IMR-90 (cell line): Measurements from ENCODE around the gene ACOXL. TPM values are rescaled to one million over a fixed set of nuclear protein-coding genes. Genes with fewer than 3 reads are reported as not detected.

Experiments used
- ATAC-seq: fragments of 200-7000 bp; cut with Tn5 transposase; 2 replicates; pipeline ENCODE4 v1.9.1; 2020; ENCODE audit warnings: low read depth, mild to moderate bottlenecking, moderate library complexity
- BruUV-seq: library from RNA; stranded (reverse); fragments of 400-500 nt; replicated peaks from 2 replicates; lab custom pipeline; 2021; lab: Mats Ljungman, UMichigan
- CTCF ChIA-PET: fragments of 300-600 bp; formaldehyde crosslinking; extraction: SDS; loops from one replicate; lab custom pipeline; 2021; ENCODE audit warnings: antibody characterized with exemption; lab: Yijun Ruan, JAX
- POLR2A ChIA-PET: fragments of 300-600 bp; sonication (Branson Sonifier 250); formaldehyde crosslinking; loops from one replicate; lab custom pipeline; 2022; ENCODE audit warnings: antibody characterized with exemption; ENCODE audit not compliant: unreplicated experiment; lab: Charles Lee
- DNase-seq: peaks from one replicate; pipeline ENCODE4 v3.0.0; 2013
- H2AFZ ChIP-seq: replicated peaks from 2 replicates; pipeline ENCODE3; 2013; ENCODE audit warnings: low read length, mild to moderate bottlenecking; ENCODE audit not compliant: poor library complexity
- H2AK5ac ChIP-seq: 2 replicates; pipeline ENCODE4 v1.6.1; 2013; ENCODE audit warnings: low read depth, low read length, inconsistent platforms
- H2AK9ac ChIP-seq: replicated peaks from 2 replicates; pipeline ENCODE3; 2013; ENCODE audit warnings: mild to moderate bottlenecking, low read depth, low read length, moderate library complexity; ENCODE audit not compliant: poor library complexity
- H2BK120ac ChIP-seq: 2 replicates; pipeline ENCODE4 v1.6.1; 2013; ENCODE audit warnings: low read depth, low read length, inconsistent platforms
- H2BK15ac ChIP-seq: 3 replicates; pipeline ENCODE4 v1.6.1; 2013; ENCODE audit warnings: low read depth, low read length, inconsistent platforms
- H2BK20ac ChIP-seq: 2 replicates; pipeline ENCODE4 v1.6.1; 2013; ENCODE audit warnings: low read depth, mild to moderate bottlenecking, inconsistent platforms, low read length, moderate library complexity
- H2BK5ac ChIP-seq: 2 replicates; pipeline ENCODE4 v1.6.1; 2013; ENCODE audit warnings: mild to moderate bottlenecking, low read depth, low read length, inconsistent platforms; ENCODE audit not compliant: poor library complexity, severe bottlenecking
- H3K14ac ChIP-seq: replicated peaks from 2 replicates; pipeline ENCODE4 v1.6.1; 2013; ENCODE audit warnings: low read depth, low read length, inconsistent platforms
- H3K18ac ChIP-seq: 2 replicates; pipeline ENCODE4 v1.6.1; 2013; ENCODE audit warnings: low read depth, low read length, control low read depth
- H3K23ac ChIP-seq: 2 replicates; pipeline ENCODE4 v1.6.1; 2013; ENCODE audit warnings: low read depth, low read length, inconsistent platforms
- H3K27ac ChIP-seq: 2 replicates; pipeline ENCODE4 v1.5.1; 2013; ENCODE audit warnings: mild to moderate bottlenecking, control low read depth, low read length; ENCODE audit not compliant: insufficient read depth
- H3K27me3 ChIP-seq: 2 replicates; pipeline ENCODE4 v1.6.1; 2013; ENCODE audit warnings: low read length; ENCODE audit not compliant: control insufficient read depth, insufficient read depth
- H3K36me3 ChIP-seq: 2 replicates; pipeline ENCODE4 v1.6.1; 2013; ENCODE audit warnings: low read length, mixed read lengths; ENCODE audit not compliant: control insufficient read depth, insufficient read depth
- H3K4ac ChIP-seq: 2 replicates; pipeline ENCODE4 v1.6.1; 2013; ENCODE audit warnings: low read depth, low read length, inconsistent platforms
- H3K4me1 ChIP-seq: 2 replicates; pipeline ENCODE4 v1.6.1; 2013; ENCODE audit warnings: low read length, mixed read lengths; ENCODE audit not compliant: control insufficient read depth, insufficient read depth
- H3K4me2 ChIP-seq: 2 replicates; pipeline ENCODE4 v1.6.1; 2013; ENCODE audit warnings: low read depth, mild to moderate bottlenecking, control low read depth, low read length, moderate library complexity
- H3K4me3 ChIP-seq: 2 replicates; pipeline ENCODE4 v1.5.1; 2013; ENCODE audit warnings: low read depth, mild to moderate bottlenecking, control low read depth, low read length, moderate library complexity; ENCODE audit not compliant: insufficient read depth
- H3K56ac ChIP-seq: 2 replicates; pipeline ENCODE4 v1.6.1; 2013; ENCODE audit warnings: low read length, inconsistent platforms; ENCODE audit not compliant: insufficient read depth; ENCODE audit errors: extremely low read depth
- H3K79me1 ChIP-seq, 2 experiments: 2 replicates each; pipeline ENCODE4 v1.6.1; 2013; ENCODE audit warnings: low read length in 2 of 2, inconsistent platforms in 1 of 2, low read depth in 1 of 2
- H3K9ac ChIP-seq: 2 replicates; pipeline ENCODE4 v1.6.1; 2013; ENCODE audit warnings: low read depth, low read length, control low read depth
- H3K9me1 ChIP-seq: 2 replicates; pipeline ENCODE4 v1.6.1; 2013; ENCODE audit warnings: low read length, inconsistent platforms; ENCODE audit not compliant: insufficient read depth
- H3K9me3 ChIP-seq: 2 replicates; pipeline ENCODE4 v1.6.1; 2013; ENCODE audit warnings: low read length; ENCODE audit not compliant: control insufficient read depth, insufficient read depth
- H4K20me1 ChIP-seq: 2 replicates; pipeline ENCODE4 v1.6.1; 2013; ENCODE audit warnings: low read length, inconsistent platforms; ENCODE audit not compliant: insufficient read depth
- H4K5ac ChIP-seq: 2 replicates; pipeline ENCODE4 v1.6.1; 2013; ENCODE audit warnings: mild to moderate bottlenecking, low read depth, low read length, control low read depth
- H4K8ac ChIP-seq, 2 experiments: 2 replicates each; pipeline ENCODE4 v1.6.1; 2013; ENCODE audit warnings: low read depth in 2 of 2, low read length in 2 of 2, control low read depth in 1 of 2, inconsistent platforms in 1 of 2
- H4K91ac ChIP-seq: 2 replicates; pipeline ENCODE4 v1.6.1; 2013; ENCODE audit warnings: low read depth, low read length, inconsistent platforms; ENCODE audit not compliant: insufficient read depth
- CEBPB ChIP-seq: IDR thresholded peaks from 2 replicates; pipeline ENCODE4 v1.6.1; 2012; ENCODE audit warnings: low read depth, low read length, improper control_type of control experiment
- CHD1 ChIP-seq: IDR thresholded peaks from 2 replicates; pipeline ENCODE4 v1.6.1; 2012; ENCODE audit warnings: low read depth, low read length, improper control_type of control experiment
- FOS ChIP-seq: fragments of 150-350 bp; IDR thresholded peaks from 2 replicates; pipeline ENCODE4 v1.6.1; 2016; ENCODE audit warnings: low read depth, low read length
- MAZ ChIP-seq: IDR thresholded peaks from 2 replicates; pipeline ENCODE4 v1.6.1; 2012; ENCODE audit warnings: low read depth, mild to moderate bottlenecking, low read length, improper control_type of control experiment, moderate library complexity, borderline replicate concordance
- MXI1 ChIP-seq: IDR thresholded peaks from 2 replicates; pipeline ENCODE4 v1.6.1; 2012; ENCODE audit warnings: low read depth, mild to moderate bottlenecking, low read length, moderate library complexity, borderline replicate concordance
- RAD21 ChIP-seq: IDR thresholded peaks from 2 replicates; pipeline ENCODE4 v1.6.1; 2012; ENCODE audit warnings: low read length, improper control_type of control experiment
- RCOR1 ChIP-seq: IDR thresholded peaks from 2 replicates; pipeline ENCODE4 v1.6.1; 2012; ENCODE audit warnings: mild to moderate bottlenecking, low read length, improper control_type of control experiment; ENCODE audit not compliant: insufficient replicate concordance
- RFX5 ChIP-seq: IDR thresholded peaks from 2 replicates; pipeline ENCODE4 v1.8.0; 2012; ENCODE audit warnings: low read depth, mild to moderate bottlenecking, low read length, moderate library complexity
- SMC3 ChIP-seq: fragments of 150-350 bp; IDR thresholded peaks from 2 replicates; pipeline ENCODE4 v1.6.1; 2016; ENCODE audit warnings: low read depth, mild to moderate bottlenecking, antibody characterized with exemption, low read length, moderate library complexity
- USF2 ChIP-seq: fragments of 150-350 bp; IDR thresholded peaks from 2 replicates; pipeline ENCODE4 v1.6.1; 2017; ENCODE audit warnings: mild to moderate bottlenecking, antibody characterized with exemption, low read length, low read depth
- WGBS, 2 experiments: methylation state at CpG; one replicate each; pipeline versions ENCODE4 v1.1.5 to v1.1.7; 2013; ENCODE audit warnings: missing lambda C conversion rate in 2 of 2; ENCODE audit not compliant: insufficient read length in 1 of 2; ENCODE audit errors: extremely low coverage in 2 of 2; 5-methylcytosine and 5-hydroxymethylcytosine counted together
- dilution Hi-C: fragments of 300-500 bp; cut with HindIII; formaldehyde crosslinking; loops from one replicate; pipeline ENCODE4 v1.14.3; 2018; ENCODE audit warnings: low sequenced_read_pairs; ENCODE audit not compliant: unreplicated experiment
- in situ Hi-C: fragments of 300-500 bp; cut with MboI; formaldehyde crosslinking; loops from 3 replicates; pipeline ENCODE4 v1.14.3; 2019; ENCODE audit warnings: low sequenced_read_pairs, inconsistent platforms, mixed read lengths
- intact Hi-C: fragments of 100-400 bp; cut with micrococcal nuclease; formaldehyde crosslinking; loops from 2 replicates; pipeline ENCODE4 v1.10.0; 2022
- polyA plus RNA-seq, 3 experiments: library from polyadenylated mRNA; depleted of rRNA; stranded (reverse); fragments of >200 nt; gene quantifications; 2 replicates each; pipeline ENCODE4 v1.2.3, GENCODE V29; 2012; ENCODE audit warnings: low replicate concordance in 1 of 3
- total RNA-seq: library from RNA; depleted of rRNA; stranded (reverse); fragments of >200 nt; gene quantifications from 2 replicates; pipeline ENCODE4 v1.2.3, GENCODE V29; 2012
- TF ChIP-seq, protein P1 (sequence below): conservative IDR thresholded peaks from 2 replicates; pipeline ENCODE4 v1.5.1; 2012; ENCODE audit warnings: mild to moderate bottlenecking, low read depth, low read length, improper control_type of control experiment

Gene ACOXL
- total and polyA plus RNA-seq, 2 of the 4 experiments (the other 2 are of a cell fraction), result not detected

GRCh38 chr2:110752871-110753270 lies 20.5 kb downstream of the ACOXL start:
- no peak overlapping the region for H3K4me3 ChIP-seq
- no peak overlapping the region for H2BK120ac ChIP-seq
- H3K36me3 ChIP-seq, result no peaks in the 10 kb centered on the region
- H4K20me1 ChIP-seq, result no peaks in the 10 kb centered on the region
- H2BK15ac ChIP-seq, result no peak overlapping the region
- no peak overlapping the region for H2AK9ac ChIP-seq
- H3K18ac ChIP-seq, result no peak overlapping the region
- no peak overlapping the region for H3K4ac ChIP-seq
- in situ Hi-C loops (no loop called here), intact Hi-C loops (no loop called here), dilution Hi-C loops (no loop called here)
- no peak overlapping the region for H3K14ac ChIP-seq
- no peaks in the 10 kb centered on the region for H3K4me1 ChIP-seq
- H3K23ac ChIP-seq, result no peak overlapping the region
- no peak for DNase-seq
- H2AK5ac ChIP-seq, result no peak overlapping the region
- no peak overlapping the region for H2AFZ ChIP-seq
- no peaks in the 10 kb centered on the region for H3K9me3 ChIP-seq
- H4K5ac ChIP-seq, result no peak overlapping the region
- no peak overlapping the region for H2BK5ac ChIP-seq
- no peak overlapping the region for H3K9ac ChIP-seq
- H3K79me1 ChIP-seq, result no peaks in the 10 kb centered on the region
- ATAC-seq, result no peak
- H2BK20ac ChIP-seq, result no peak overlapping the region
- H3K27ac ChIP-seq, result no peak overlapping the region
- peaks cover 25% of the 10 kb centered on the region for H3K27me3 ChIP-seq
- POLR2A ChIA-PET, result no interaction called here
- no peak overlapping the region for H4K8ac ChIP-seq
- no peak overlapping the region for H4K91ac ChIP-seq
- H3K4me2 ChIP-seq, result no peak overlapping the region
- CTCF ChIA-PET, result no interaction called here
- no TSS peak for BruUV-seq
- no CpG with 5 or more reads among the region's 2 CpGs for WGBS, 2 experiments
- H3K9me1 ChIP-seq, result no peaks in the 10 kb centered on the region
- H3K56ac ChIP-seq, result no peak overlapping the region
- TF ChIP-seq RAD21, result no peak
- TF ChIP-seq USF2, result no peak
- TF ChIP-seq SMC3, result no peak
- TF ChIP-seq CHD1, result no peak
- TF ChIP-seq CEBPB, result no peak
- no peak for TF ChIP-seq MAZ
- no peak for TF ChIP-seq MXI1
- no peak for TF ChIP-seq RFX5
- TF ChIP-seq, protein P1, sequence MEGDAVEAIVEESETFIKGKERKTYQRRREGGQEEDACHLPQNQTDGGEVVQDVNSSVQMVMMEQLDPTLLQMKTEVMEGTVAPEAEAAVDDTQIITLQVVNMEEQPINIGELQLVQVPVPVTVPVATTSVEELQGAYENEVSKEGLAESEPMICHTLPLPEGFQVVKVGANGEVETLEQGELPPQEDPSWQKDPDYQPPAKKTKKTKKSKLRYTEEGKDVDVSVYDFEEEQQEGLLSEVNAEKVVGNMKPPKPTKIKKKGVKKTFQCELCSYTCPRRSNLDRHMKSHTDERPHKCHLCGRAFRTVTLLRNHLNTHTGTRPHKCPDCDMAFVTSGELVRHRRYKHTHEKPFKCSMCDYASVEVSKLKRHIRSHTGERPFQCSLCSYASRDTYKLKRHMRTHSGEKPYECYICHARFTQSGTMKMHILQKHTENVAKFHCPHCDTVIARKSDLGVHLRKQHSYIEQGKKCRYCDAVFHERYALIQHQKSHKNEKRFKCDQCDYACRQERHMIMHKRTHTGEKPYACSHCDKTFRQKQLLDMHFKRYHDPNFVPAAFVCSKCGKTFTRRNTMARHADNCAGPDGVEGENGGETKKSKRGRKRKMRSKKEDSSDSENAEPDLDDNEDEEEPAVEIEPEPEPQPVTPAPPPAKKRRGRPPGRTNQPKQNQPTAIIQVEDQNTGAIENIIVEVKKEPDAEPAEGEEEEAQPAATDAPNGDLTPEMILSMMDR, result no peak
- no peak for TF ChIP-seq FOS
- no peak for TF ChIP-seq RCOR1
